Hematopoietic multipotent progenitor cell treated with erythropoietin and hydrocortisone succinate and interleukin-3 and kit ligand, for 6 days (in vitro differentiated cells): Measurements from ENCODE around the gene PLCB4.
A peak's percentile ranks its signal among the peaks of the same experiment; 100 is the strongest.

Experiments used
- DNase-seq: peaks from one replicate; pipeline ENCODE4 v3.0.0-alpha.2; 2015

Gene PLCB4

GRCh38 chr20:9478771-9479170, 409.9 kb downstream of the PLCB4 start:
- DNase-seq = no peak

DNA sequence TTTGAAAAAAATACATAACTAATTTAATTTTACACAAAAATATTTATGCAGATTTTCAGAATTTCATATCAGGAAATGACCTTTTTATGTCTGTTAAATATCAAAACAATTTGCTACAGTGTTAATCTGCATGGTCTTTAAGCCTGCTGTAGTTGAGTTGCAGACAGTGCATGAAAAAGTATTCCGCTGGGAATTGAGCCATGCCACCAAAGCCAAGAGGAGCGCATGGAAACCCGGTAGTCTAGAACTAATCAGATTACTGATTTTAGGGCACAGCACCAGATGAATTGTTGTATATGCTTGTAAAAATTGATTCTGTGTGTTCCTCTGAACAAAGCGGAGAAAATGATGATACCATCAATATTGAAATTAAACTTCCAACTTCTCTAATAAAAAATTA, 411.2 kb downstream of the PLCB4 start:
- DNase-seq = no peak

DNA sequence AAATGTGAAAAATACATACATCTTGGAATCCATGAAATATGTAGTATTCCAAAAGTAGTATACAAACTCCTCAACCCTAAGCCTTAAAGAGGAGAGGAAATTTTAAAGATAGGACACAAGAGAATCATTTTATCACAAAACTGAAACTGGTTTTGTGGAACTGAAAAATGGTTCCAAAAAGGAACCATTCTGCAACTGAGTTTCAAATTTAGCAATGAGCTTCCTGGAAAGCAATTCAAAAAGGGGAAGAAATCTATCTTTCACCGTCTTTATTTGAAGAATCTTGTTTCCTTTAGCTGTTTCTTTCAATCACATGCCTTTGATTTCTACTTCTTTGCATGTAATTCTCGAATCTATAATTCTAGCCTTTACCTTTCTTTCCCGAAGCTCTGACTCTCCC, 413.3 kb downstream of the PLCB4 start:
- DNase-seq = no peak

- no peak for DNase-seq
Observed at GRCh38 chr20:9483131-9483530, 414.2 kb downstream of the PLCB4 start.

DNA sequence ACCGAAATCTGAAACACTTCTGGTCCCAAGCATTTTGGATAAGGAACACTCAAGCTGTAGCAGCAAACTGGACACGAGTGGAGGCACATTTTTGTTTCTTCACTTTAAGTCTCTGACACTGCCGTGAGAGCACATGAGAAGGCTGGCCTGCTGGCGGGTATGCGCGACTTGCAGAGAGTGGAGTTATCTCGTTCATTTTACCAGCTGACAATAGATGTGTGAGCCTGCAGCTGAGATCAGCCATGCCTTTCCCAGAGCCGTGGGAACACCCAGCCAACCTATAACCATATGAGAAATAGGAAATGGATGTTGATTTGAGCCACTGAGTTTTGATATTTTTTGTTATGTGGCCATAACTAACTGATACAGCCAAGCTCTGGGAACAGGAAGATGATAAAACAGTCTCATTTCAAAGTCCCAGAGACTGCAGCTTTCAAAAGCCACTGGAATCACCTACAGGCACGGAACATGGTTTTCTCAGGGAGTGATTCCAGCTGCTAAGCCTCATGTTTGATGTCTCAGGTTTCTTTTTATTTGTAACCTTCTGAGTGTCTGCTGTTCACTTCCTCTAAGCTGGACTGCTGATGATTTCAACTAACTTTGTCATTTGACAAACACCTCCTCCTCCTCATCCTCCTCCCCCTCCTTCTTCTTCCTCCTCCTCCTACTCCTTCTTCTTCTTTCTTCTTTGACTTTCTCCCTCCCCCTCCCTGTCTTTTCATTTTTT, 416.9 kb downstream of the PLCB4 start:
- DNase-seq = no peak

GRCh38 chr20:9487231-9487630, 418.3 kb downstream of the PLCB4 start:
- DNase-seq = no peak

GRCh38 chr20:9488063-9488462, 419.2 kb downstream of the PLCB4 start:
- no peak for DNase-seq

DNA sequence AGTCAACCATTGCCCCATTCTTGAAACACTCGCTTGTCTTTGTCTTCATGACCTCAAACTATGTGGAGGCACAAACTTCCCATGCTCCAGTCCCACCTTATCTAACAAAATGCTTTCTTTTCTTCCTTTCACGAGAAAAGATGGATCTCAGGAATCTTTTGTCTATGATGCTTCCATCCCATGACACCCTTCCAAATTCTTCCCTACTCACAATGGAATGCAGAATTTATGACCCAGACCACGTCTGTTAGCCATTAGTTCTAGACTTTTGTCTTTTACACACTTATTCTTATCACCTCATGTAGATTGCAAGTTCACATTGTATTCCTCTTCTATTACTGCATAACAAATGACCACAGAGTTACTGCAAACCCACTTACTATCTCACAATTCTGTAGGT, 421.3 kb downstream of the PLCB4 start:
- DNase-seq = no peak

DNA sequence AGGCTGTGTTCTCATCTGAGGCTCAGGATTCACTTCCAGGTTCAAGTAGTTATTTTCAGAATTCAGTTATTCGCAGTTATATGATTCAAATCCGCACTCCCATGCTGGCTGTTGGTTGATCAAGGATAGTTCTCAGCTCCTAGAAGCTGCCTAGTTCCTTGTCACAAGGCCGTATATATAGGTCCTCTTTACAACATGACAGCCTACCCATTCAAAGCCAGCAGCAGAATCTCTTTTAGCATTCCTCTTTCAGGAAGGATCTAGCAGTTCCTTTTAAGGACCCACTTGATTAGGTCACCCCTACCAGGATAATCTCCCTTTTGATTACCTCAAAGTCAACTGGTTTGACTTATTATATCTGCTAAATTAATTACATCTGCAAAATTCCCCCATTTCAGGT, 421.7 kb downstream of the PLCB4 start:
- DNase-seq = no peak

- DNase-seq = no peak
Observed at GRCh38 chr20:9491324-9491723, 422.4 kb downstream of the PLCB4 start.

- DNase-seq = no peak
Observed at GRCh38 chr20:9492067-9492466, 423.2 kb downstream of the PLCB4 start.

GRCh38 chr20:9493803-9494202, 424.9 kb downstream of the PLCB4 start:
- DNase-seq = no peak

- no peak for DNase-seq
Observed at GRCh38 chr20:9495701-9496100, 426.8 kb downstream of the PLCB4 start.

DNA sequence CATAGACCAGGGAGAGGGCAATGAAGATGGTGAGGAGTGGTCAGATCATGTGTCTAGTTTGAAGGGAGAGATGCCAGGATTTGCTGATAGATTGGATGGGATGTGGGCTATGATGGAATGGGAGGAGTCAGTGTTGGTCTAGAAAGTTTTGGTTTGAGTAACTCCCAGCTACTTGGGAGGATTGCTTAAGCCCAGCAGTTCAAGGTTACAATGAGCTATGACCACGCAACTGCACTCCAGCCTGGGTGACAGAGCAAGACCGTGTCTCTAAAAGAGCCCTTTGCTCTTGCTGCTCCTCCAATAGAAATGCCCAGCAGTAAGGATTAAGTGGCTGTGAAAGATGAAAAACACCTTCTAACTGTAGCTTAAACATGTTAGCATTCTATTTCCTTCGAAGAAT, 427.3 kb downstream of the PLCB4 start:
- DNase-seq = no peak

- DNase-seq = no peak
Observed at GRCh38 chr20:9498322-9498721, 429.4 kb downstream of the PLCB4 start.

DNA sequence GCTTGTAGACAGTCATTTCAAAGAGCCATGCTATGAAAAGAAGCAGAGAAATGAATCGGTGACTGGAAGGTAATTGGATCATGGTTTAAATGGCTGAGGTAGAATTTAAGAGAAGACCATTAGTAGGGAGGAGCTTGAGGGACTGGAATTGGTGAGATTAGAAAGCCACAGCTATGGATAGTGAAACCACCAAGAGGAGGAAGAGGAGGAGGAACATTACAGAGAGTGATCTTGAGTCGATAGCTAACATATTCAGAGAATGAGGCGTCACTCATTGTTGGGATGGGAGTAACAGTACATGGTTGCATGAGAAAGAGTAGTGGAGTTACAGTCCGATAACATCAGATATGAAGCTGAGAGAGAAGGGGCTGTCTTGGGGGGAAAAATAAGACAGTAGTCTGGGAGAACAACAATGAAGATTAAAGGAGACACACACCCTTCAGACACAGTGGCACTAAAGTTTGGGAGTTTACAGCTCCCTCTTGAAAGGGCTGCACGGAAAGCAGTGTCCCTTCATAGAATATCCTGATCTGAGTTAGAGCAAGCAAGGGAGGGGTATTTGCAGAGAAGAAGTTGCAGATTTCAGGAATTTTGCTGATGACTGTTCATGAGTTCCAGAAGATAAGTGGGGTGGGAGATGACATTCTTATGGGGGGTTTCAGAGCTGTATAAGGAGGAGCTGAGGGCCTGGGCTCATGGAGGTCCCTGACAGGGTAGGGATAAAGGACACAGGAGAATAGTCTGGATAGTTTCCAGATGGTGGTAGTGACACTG, 430.4 kb downstream of the PLCB4 start:
- DNase-seq = no peak

- no peak for DNase-seq
Observed at GRCh38 chr20:9500121-9500520, 431.2 kb downstream of the PLCB4 start.

- no peak for DNase-seq
Observed at GRCh38 chr20:9501473-9501872, 432.6 kb downstream of the PLCB4 start.

GRCh38 chr20:9503526-9504245, 434.8 kb downstream of the PLCB4 start:
- DNase-seq = peak; percentile 58

DNA sequence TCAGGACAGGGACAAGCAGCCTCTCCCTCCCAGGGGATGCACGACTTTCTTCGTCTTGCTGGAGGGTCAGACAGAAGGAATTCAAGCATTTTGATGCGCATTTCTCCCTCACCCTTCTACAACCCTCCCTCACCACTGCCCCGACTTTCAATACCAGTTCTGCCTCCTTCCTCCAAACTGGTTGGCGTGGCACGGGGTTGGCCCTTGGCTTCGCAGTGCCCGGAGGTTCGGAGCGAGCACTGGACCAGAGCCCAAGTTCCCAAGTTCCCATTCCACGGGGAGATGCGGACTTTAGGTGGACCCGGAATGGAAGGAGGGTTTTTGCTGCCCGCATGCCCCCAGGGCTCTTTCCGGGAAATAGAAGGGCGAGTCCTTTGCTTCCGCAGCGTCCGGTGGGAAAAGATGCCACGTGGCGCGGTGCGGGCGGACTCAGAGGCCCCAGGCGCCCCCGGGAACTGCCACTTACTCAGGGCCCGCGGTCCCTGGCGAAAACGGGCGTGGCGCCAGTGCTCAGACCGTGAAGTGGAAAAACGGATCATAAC, 437.5 kb downstream of the PLCB4 start:
- no peak for DNase-seq

DNA sequence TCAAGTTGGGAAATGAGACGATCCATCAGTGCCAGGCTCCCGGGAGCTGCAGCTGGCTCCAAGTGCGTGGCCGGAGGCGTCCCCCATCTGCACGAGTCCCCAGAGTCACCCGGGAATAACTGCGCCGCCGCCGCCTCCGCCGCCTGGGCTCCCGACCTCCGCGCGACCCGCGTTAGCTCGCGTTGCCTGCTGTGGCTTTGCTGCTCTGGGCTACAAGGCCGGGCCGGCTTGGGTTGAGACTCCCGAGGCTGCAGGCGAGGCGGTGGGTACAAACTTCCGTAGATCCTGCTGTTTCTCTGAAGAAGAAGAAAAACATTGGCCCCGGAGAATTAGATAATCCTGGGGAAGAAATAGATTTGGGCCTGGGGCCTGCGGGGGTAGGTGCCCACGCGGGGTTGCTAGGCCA, 438.1 kb downstream of the PLCB4 start:
- DNase-seq = no peak

DNA sequence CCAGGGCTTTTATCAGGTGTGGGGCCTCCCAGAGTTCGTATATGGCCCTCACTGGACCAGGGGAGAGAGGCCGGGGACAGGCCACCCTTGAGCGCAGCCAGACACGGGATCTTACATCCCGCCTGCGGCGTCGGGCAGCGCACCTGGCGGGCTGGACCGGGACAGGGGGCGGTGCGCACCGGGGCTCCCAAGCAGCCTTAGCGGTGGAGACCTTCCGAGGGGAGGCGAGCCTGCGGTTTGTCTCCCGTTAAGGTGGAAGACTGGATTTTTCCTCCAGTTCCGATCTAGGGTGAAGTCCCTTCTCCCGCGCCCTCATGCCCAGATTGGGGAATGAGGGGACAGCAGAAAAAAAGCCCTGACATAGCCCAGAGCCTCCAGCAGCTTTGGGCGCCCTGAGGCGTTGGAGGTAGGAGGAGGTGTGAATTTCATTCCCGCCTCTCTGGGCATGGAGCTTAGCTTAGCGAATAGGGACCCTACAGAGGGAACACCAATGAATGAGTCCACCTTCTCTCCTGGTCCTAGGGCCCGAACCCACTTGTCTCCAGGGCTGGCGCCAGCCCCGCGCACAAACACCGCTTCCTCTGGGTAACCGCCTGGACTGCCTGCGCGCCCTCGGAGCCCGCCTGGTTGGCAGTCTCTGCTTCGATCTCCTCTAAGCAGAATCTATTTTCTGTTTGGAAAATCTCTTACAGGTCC, 438.8 kb downstream of the PLCB4 start:
- DNase-seq = no peak

DNA sequence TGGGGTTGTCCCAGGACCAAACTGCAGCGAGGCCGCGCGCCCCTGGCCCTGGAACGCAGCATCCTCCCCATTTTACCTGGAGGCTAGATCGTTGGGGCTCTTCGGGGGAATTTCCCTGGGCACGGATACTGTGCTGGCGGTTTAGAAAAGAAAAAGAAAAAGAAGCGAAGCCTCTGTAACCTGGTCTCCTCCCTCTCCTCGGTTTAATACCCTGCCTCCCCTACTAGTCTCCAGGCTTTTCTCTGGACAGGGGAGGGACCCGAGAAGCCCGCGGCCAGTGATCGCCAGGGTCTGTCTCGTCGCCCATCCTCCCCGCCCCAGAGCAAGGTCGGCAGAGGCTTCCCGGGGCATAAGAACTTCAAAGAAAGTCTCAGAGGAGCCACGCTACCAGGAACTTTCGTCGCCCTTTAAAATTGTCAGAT, 439.4 kb downstream of the PLCB4 start:
- no peak for DNase-seq
